OCI-LY1 (cell line): ENCODE results near the gene NR2F1-AS1.

Experiments used
- CTCF ChIP-seq: fragments of 200-600 bp; sonication (generic), shearing (Covaris generic); IDR thresholded peaks from 2 replicates; pipeline ENCODE4 v1.5.1; 2017; ENCODE audit warnings: mild to moderate bottlenecking, antibody characterized with exemption, low read length, moderate library complexity, mixed read lengths
- EZH2 ChIP-seq: fragments of 200-600 bp; sonication (generic), shearing (Covaris generic); IDR thresholded peaks from 2 replicates; pipeline ENCODE4 v1.8.0; 2017; ENCODE audit warnings: borderline replicate concordance, mixed run types, mild to moderate bottlenecking, antibody characterized with exemption, low read length, moderate library complexity, mixed read lengths

DNA sequence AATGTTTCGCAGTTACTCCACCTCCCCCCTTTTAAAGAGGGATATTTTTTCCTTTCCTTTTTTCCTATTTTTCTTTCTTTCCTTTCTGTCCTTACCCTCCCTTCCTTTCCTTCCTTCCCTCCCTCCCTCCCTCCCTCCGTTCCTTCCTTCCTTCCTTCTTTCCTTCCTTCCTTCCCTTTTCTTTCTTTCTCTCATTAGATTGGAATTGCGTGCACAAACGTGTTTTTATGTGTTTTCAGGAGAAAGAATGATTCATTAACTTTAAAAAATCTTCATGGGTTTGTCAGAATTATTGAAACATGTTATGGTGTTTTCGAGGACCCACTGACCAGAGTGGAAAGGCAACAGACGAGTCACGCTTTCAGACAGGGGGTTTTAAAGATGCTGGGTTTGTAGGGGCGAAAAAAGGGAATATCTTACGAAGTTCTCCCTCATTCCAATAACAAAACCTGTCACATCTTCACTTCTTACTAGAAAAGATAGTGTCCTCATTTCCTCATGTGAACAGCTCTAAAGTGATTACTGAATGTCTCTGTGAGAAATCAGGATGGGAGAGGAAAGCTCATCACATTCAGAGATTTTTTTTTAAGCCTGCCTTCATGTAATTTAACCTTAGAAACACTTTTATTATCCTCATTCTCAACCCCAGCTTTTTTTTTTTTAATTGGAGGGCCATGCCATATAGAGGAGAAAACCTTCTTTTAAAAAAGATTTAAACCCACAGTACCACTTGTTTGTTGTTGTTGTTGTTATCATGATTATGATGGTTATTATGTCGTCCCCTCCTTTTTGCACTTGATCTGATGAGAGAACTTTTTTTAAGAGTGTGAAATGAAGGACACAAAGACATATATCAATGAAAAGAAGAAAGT lies 23.9 kb upstream of the NR2F1-AS1 start:
- TF ChIP-seq EZH2 (no peak), CTCF (no peak)
